ENCODE data around the gene MACROD2. TPM values are rescaled to one million over a fixed set of nuclear protein-coding genes. Genes with fewer than 3 reads are reported as not detected.

MACROD2 gene
- total RNA-seq, 1 donor from 2014 or later, result 2.5 TPM

DNA sequence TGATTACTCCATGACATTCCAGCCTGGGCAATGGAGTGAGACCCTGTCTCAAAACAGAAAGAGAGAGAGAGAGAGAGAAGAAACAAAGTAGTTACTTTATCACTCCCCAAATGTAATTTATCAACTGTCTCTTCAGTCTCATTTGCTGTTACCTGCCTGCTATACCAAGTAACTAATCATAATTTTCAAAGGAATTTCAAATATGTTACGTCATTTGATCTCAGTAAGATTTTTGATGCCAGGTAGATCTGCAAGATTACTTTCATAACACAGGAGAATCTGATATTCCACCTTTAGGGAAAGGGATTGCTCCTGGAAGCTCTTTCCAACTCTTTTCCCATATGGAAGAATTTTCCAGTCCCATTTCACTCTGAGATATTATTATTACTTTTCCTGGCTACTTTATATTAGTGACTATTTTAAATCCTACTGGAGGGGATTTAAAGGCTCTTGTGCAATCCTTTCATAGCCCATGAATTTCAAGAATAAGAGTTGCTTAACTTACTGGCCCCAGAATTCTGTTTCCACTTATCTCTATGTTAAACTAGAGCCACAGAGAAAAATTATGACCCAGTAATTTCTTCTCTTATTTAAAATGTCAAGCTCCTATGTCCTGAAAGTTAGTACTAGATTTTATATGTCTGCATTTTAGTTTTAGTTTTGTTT, 732.3 kb downstream of the MACROD2 start:
- no peaks in the 10 kb centered on the region for H3K36me3 Mint-ChIP-seq (ENCODE audit: unreplicated experiment)
- TF ChIP-seq, protein P1, sequence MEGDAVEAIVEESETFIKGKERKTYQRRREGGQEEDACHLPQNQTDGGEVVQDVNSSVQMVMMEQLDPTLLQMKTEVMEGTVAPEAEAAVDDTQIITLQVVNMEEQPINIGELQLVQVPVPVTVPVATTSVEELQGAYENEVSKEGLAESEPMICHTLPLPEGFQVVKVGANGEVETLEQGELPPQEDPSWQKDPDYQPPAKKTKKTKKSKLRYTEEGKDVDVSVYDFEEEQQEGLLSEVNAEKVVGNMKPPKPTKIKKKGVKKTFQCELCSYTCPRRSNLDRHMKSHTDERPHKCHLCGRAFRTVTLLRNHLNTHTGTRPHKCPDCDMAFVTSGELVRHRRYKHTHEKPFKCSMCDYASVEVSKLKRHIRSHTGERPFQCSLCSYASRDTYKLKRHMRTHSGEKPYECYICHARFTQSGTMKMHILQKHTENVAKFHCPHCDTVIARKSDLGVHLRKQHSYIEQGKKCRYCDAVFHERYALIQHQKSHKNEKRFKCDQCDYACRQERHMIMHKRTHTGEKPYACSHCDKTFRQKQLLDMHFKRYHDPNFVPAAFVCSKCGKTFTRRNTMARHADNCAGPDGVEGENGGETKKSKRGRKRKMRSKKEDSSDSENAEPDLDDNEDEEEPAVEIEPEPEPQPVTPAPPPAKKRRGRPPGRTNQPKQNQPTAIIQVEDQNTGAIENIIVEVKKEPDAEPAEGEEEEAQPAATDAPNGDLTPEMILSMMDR (IDR thresholded peaks at IDR 0.05), result no peak
- no peaks in the 10 kb centered on the region for H3K9me3 Mint-ChIP-seq (ENCODE audit: unreplicated experiment)
- no peak for DNase-seq (ENCODE audit: extremely low spot score, unreplicated experiment)
- H3K27me3 Mint-ChIP-seq (ENCODE audit: unreplicated experiment), result no peaks in the 10 kb centered on the region
- no peak overlapping the region for H3K27ac Mint-ChIP-seq (ENCODE audit: unreplicated experiment)
- no peak overlapping the region for H3K4me3 Mint-ChIP-seq (ENCODE audit: unreplicated experiment)
- H3K4me1 Mint-ChIP-seq (ENCODE audit: unreplicated experiment), result no peaks in the 10 kb centered on the region

DNA sequence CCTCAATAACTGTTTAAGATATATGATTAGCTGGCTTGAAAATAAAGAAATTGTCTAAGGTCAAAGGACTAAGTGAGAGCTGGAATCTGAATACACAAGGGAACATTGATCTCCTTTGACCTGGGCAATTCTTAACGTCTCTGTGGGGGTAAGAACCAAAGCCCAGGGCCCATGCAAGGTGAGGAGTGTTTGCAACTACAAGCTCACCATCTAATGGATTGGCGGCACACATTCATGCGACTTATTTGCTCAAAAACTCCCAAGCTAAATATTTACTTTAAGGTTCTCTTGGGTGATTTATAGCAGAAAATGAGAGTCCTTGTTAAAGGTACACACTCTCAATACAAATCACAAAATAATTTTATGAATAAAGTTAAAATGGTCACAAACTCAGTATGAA, 734.1 kb downstream of the MACROD2 start:
- H3K36me3 Mint-ChIP-seq (ENCODE audit: unreplicated experiment), result no peaks in the 10 kb centered on the region
- no peaks in the 10 kb centered on the region for H3K4me1 Mint-ChIP-seq (ENCODE audit: unreplicated experiment)
- no peaks in the 10 kb centered on the region for H3K27me3 Mint-ChIP-seq (ENCODE audit: unreplicated experiment)
- H3K27ac Mint-ChIP-seq (ENCODE audit: unreplicated experiment), result no peak overlapping the region
- TF ChIP-seq, protein P1 (IDR thresholded peaks at IDR 0.05), result no peak
- H3K9me3 Mint-ChIP-seq (ENCODE audit: unreplicated experiment), result no peaks in the 10 kb centered on the region
- no peak overlapping the region for H3K4me3 Mint-ChIP-seq (ENCODE audit: unreplicated experiment)
- DNase-seq (ENCODE audit: extremely low spot score, unreplicated experiment), result no peak

DNA sequence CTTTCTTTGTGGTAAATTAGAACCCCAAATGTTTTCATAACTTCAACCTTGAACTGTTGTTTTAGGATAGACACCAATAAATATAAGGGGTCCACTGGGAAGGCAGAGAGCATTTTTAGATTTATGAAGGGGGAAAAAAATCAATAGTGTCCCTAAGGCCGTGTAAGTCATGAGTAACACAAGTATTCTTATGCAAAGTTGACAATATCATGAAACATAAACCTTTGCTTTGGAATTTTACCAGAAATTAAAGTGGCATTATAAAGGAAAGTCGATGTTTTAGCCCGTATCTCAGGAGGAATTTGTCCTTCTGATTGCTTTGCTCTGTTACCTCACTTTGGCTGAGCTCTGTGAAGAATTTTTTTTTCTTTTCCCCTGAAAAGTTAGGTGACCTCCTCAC, 737.0 kb downstream of the MACROD2 start:
- TF ChIP-seq, protein P1 (IDR thresholded peaks at IDR 0.05), result no peak
- Mint-ChIP-seq H3K4me3 (ENCODE audit: unreplicated experiment) (no peak overlapping the region), H3K27ac (ENCODE audit: unreplicated experiment) (no peak overlapping the region), H3K4me1 (ENCODE audit: unreplicated experiment) (no peaks in the 10 kb centered on the region), H3K9me3 (ENCODE audit: unreplicated experiment) (peaks cover 4% of the 10 kb centered on the region), H3K27me3 (ENCODE audit: unreplicated experiment) (no peaks in the 10 kb centered on the region), H3K36me3 (ENCODE audit: unreplicated experiment) (no peaks in the 10 kb centered on the region)
- DNase-seq (ENCODE audit: extremely low spot score, unreplicated experiment), result no peak

DNA sequence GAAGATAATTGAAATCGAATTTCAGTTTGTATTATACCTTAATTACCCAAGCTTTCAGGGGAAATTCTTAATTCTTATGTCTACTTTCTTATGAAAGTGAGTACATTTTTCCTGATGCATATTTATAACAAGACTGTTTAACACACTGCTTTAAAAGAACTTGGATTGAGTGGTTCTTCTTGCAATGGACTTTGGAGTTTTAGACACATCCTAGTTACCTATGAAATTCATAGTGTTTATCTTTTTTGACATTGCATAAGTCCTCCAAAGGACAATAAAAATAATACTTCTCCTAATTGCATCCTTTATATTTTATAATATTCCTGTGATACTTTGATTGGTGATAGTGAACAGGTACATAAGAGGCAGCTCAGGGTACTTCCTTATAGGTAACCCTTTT, 737.7 kb downstream of the MACROD2 start:
- Mint-ChIP-seq H3K36me3 (ENCODE audit: unreplicated experiment) (no peaks in the 10 kb centered on the region), H3K27ac (ENCODE audit: unreplicated experiment) (no peak overlapping the region), H3K4me3 (ENCODE audit: unreplicated experiment) (no peak overlapping the region), H3K27me3 (ENCODE audit: unreplicated experiment) (no peaks in the 10 kb centered on the region), H3K9me3 (ENCODE audit: unreplicated experiment) (peaks cover 4% of the 10 kb centered on the region), H3K4me1 (ENCODE audit: unreplicated experiment) (no peaks in the 10 kb centered on the region)
- DNase-seq (ENCODE audit: extremely low spot score, unreplicated experiment), result no peak
- TF ChIP-seq, protein P1 (IDR thresholded peaks at IDR 0.05), result no peak

DNA sequence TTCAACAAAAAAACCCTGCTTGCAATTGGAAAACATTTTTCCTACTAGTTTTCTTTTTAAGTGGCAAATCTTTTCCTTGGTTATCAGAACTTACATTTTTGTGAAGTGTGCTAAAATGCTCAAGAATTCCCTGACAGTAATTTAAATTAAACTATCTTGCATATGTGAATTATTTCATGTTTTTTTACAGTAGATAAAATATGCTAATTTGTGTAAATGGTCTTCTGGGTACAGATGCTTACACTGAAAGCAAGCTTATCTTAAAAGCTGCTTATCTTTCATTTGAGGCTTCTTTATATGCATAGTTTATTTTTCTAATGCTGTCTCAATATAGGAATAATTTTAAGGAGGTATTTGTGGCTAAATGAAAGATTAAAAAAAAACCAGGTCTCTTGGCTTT, 745.1 kb downstream of the MACROD2 start:
- peaks cover under 1% of the 10 kb centered on the region for H3K9me3 Mint-ChIP-seq (ENCODE audit: unreplicated experiment)
- H3K36me3 Mint-ChIP-seq (ENCODE audit: unreplicated experiment), result no peaks in the 10 kb centered on the region
- H3K4me3 Mint-ChIP-seq (ENCODE audit: unreplicated experiment), result no peak overlapping the region
- TF ChIP-seq, protein P1 (IDR thresholded peaks at IDR 0.05), result no peak
- H3K4me1 Mint-ChIP-seq (ENCODE audit: unreplicated experiment), result no peaks in the 10 kb centered on the region
- no peaks in the 10 kb centered on the region for H3K27me3 Mint-ChIP-seq (ENCODE audit: unreplicated experiment)
- no peak overlapping the region for H3K27ac Mint-ChIP-seq (ENCODE audit: unreplicated experiment)
- no peak for DNase-seq (ENCODE audit: extremely low spot score, unreplicated experiment)

All from osteocyte (in vitro differentiated cells).